Activated CD8-positive, alpha-beta memory T cell treated with anti-CD3 and anti-CD28 coated beads for 1 hour (primary cell): ENCODE data around the gene SLC25A40.

Source experiments
- DNase-seq, 2 donors: peaks; one replicate each; pipeline ENCODE4 v3.0.0-alpha.2; 2020; ENCODE audit warnings: low read depth in 1 of 2; ENCODE audit errors: extremely low read depth in 1 of 2

SLC25A40 gene

GRCh38 chr7:87785368-87785995 is 90.7 kb downstream of the SLC25A40 start:
- DNase-seq: no peak

GRCh38 chr7:87784424-87784823 is 91.7 kb downstream of the SLC25A40 start:
- DNase-seq: no peak
